PFSK-1 (cell line): ENCODE data around the gene VPS52.

ENCODE experiments used
- POLR2AphosphoS5 ChIP-seq: IDR thresholded peaks from 2 replicates; pipeline ENCODE4 v1.6.1; 2012; ENCODE audit warnings: low read depth, mild to moderate bottlenecking, control low read depth, low read length, moderate library complexity
- SIN3A ChIP-seq: IDR thresholded peaks from 2 replicates; pipeline ENCODE4 v1.6.1; 2012; ENCODE audit warnings: mild to moderate bottlenecking, low read length, moderate library complexity, borderline replicate concordance; ENCODE audit not compliant: insufficient read depth
- TAF1 ChIP-seq: IDR thresholded peaks from 2 replicates; pipeline ENCODE4 v1.6.1; 2012; ENCODE audit warnings: low read length, control low read depth, borderline replicate concordance; ENCODE audit not compliant: insufficient read depth

GRCh38 chr6:33298773-33299236, 27.1 kb upstream of the VPS52 start, which contains the start of gene RGL2:
- TF ChIP-seq POLR2AphosphoS5 (no peak), SIN3A (no peak), TAF1 (no peak)
